Cardiac fibroblast (primary cell): ENCODE results near the gene IPCEF1.

Source experiments
- DNase-seq, 2 donors: peaks; one replicate each; pipeline versions ENCODE4 v3.0.0 to v3.0.0-alpha.2; 2010; ENCODE audit warnings: low read depth in 2 of 2
- H3K4me3 ChIP-seq, 2 donors: replicated peaks in 1 of 2; 1 replicate in 1 of 2; 2 replicates in 1 of 2; pipeline ENCODE4 v1.5.1; 2011; ENCODE audit warnings: low read depth in 2 of 2, low read length in 2 of 2, mild to moderate bottlenecking in 2 of 2, moderate library complexity in 1 of 2
- TF ChIP-seq, protein P1 (sequence below): IDR thresholded peaks from one replicate; pipeline ENCODE4 v1.5.1; 2011; ENCODE audit warnings: low read depth, mild to moderate bottlenecking, low read length, inconsistent platforms

The IPCEF1 gene

DNA sequence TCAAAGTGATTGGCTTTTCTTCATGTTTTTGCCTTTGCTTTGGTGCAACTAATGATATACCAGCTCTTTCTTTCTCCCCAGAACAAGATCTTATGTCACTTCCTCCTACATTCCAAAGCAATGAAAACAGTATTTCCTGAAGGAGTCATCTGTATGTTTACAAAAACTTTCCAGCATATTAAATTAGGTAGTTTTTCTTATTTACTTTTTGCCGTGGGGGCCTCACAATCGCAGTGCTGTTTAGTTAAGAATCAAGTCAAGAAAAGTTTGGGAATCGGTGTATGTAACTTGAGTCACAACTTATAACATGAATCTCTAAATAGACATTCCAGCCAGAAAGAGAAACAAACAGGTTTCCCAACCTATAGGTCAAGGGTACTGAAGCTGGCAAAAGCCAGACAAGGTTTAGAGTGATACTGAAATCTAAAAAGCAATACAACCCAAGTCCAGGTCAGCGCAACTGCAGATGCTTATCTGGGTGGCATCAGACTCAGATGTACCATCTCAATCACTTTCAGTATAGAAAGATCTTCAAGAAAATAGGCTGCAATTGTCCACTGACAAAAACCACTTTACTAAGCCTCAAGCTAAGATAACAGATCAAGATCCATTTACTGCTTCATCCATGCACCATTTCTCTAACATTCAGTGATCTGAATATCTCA, 63.6 kb downstream of the IPCEF1 start:
- TF ChIP-seq, protein P1, sequence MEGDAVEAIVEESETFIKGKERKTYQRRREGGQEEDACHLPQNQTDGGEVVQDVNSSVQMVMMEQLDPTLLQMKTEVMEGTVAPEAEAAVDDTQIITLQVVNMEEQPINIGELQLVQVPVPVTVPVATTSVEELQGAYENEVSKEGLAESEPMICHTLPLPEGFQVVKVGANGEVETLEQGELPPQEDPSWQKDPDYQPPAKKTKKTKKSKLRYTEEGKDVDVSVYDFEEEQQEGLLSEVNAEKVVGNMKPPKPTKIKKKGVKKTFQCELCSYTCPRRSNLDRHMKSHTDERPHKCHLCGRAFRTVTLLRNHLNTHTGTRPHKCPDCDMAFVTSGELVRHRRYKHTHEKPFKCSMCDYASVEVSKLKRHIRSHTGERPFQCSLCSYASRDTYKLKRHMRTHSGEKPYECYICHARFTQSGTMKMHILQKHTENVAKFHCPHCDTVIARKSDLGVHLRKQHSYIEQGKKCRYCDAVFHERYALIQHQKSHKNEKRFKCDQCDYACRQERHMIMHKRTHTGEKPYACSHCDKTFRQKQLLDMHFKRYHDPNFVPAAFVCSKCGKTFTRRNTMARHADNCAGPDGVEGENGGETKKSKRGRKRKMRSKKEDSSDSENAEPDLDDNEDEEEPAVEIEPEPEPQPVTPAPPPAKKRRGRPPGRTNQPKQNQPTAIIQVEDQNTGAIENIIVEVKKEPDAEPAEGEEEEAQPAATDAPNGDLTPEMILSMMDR = no peak
- DNase-seq = peak; percentile 71 to 82
- H3K4me3 ChIP-seq = no peak overlapping the region

DNA sequence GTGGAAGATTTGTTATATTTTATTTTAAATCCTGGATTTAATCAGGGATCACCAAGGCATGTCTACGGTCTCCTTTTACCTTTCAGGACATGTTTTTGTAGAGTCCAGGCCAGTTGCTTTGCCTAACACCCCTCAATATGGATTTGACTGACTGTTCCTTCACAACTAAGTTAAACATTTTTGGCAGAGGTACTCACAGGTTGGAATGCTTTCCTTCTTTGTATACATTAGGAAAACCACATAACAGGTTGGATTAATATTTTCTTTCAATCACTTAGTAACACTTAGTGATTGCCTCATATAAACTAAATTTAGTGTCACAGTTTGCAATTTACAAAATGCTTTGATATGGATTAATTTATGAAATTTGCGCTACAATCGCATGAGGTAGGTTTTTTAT, 64.5 kb downstream of the IPCEF1 start:
- no peak overlapping the region for H3K4me3 ChIP-seq

DNA sequence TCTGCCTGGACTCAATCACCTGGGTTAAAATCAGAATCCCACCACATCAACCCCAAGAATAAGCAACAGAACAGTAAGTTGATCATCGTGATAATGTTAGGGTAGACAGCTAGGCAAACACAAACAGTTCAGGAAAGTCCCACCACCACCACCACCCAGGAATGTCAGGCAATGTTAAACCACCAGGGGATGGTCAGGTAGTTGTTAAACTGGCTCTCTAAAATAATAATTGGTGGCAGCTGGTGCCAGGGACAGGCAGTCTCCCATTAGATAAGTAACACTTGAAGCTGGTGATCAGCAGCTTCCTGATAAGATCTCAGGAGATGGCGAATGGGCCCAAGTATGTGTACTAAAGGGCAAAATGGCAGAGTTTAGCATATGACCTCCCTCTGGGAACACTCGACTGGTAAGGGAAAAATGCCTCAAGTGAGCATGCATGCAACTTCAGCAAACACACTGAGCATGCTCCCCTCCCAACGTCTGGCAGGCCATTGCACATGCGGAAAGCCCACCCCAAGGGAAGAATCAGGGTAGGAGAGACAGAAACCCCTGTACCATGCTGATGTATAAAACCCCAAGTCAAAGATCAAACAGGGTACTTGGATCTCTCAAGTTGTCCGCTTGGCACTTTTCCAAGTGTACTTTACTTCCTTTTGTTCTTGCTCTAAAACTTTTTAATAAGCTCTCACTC, 66.6 kb downstream of the IPCEF1 start:
- TF ChIP-seq, protein P1 = no peak
- DNase-seq = no peak
- H3K4me3 ChIP-seq = no peak overlapping the region

More for the DNA sequence above, 64.5 kb downstream of the IPCEF1 start:
- no peak for DNase-seq
- TF ChIP-seq, protein P1 = no peak

DNA sequence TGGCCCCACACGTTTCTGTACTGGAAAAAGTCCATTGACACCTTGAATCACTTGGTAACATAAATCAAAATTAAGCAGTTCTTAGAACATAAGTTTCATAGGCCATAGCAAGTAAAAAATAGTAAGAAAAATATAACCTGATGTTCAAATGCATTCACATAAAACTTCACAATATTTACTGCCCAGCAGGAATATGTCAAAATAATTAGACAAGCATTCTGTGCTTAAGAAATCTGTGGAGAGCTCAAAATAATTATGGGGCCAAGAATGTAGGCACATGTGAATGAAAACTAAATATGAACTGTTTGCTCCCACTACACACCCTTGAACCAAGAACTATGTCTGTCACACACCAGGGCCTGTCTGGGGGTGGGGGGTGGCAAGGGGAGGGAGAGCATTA, 70.8 kb downstream of the IPCEF1 start:
- no peak for DNase-seq
- no peak overlapping the region for H3K4me3 ChIP-seq
- TF ChIP-seq, protein P1 = no peak

DNA sequence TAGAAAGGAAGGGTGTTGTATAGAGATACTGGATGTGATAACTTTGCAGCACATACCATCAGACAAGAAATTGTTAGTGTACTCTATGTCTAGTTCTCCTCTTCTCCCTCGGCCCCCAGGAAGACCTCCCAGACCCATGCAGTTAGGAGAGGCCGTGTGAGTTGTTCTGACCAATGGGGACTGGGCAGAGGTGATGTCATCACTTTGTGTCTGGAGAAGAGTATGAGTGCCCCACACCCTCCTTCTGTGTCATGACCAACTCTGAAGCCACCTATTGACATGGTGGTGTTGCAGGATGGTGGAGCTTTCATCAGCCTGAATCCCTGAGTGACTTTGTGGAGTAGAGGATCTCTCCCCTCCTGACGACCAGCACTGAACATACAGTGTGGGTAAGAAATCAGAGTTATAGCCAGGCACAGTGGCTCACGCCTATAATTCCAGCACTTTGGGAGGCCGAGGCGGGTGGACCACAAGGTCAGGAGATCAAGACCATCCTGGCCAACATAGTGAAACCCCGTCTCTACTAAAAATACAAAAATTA, 72.2 kb downstream of the IPCEF1 start:
- H3K4me3 ChIP-seq = no peak overlapping the region
- TF ChIP-seq, protein P1 = no peak
- no peak for DNase-seq

DNA sequence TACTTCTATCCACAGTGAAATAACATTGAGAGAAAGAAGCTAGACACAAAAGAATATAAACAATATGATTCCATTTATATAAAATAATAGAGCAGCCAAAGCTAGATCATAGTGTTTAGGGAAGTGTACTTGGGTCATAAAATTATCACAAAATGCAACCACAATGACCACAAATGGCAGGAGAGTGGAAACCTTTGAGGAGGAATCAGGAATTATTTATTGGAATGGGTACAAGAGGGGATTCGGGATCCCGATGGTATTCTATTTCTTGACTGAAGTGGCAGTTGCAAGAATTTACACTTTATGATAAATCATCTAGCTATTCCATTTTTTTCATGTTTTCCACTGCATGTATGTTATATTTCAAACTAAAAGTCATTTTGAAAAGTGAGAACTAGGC, 76.1 kb downstream of the IPCEF1 start:
- no peak overlapping the region for H3K4me3 ChIP-seq
- no peak for DNase-seq
- TF ChIP-seq, protein P1 = no peak
